Stimulated activated naive CD8-positive, alpha-beta T cell treated with anti-CD3 and anti-CD28 coated beads, Interleukin-15, amount 100 ng/mL, for 72 hours (primary cell): ENCODE results near the gene UGT1A5.

Source experiments
- ATAC-seq: fragments of 150-1000 bp; cut with Tn5 transposase; 2 replicates; pipeline ENCODE4 v1.10.0; 2021; ENCODE audit warnings: mild to moderate bottlenecking, moderate library complexity
- DNase-seq, 2 donors: peaks; one replicate each; pipeline ENCODE4 v3.0.0; 2021 to 2022
- H3K27ac Mint-ChIP-seq, 2 donors: one replicate each; pipeline ENCODE4 v1.8.0; 2022; ENCODE audit warnings: mild to moderate bottlenecking in 2 of 2, mixed read lengths in 2 of 2, moderate library complexity in 2 of 2
- H3K27me3 Mint-ChIP-seq: one replicate; pipeline ENCODE4 v1.8.0; 2022; ENCODE audit warnings: mixed read lengths
- H3K4me1 Mint-ChIP-seq: one replicate; pipeline ENCODE4 v1.8.0; 2022; ENCODE audit warnings: mild to moderate bottlenecking, mixed read lengths
- H3K4me3 Mint-ChIP-seq, 2 donors: one replicate each; pipeline ENCODE4 v1.8.0; 2022; ENCODE audit warnings: mild to moderate bottlenecking in 2 of 2, mixed read lengths in 2 of 2, moderate library complexity in 1 of 2
- H3K9me3 Mint-ChIP-seq, 2 donors: one replicate each; pipeline ENCODE4 v1.8.0; 2022; ENCODE audit warnings: mixed read lengths in 2 of 2

The UGT1A5 gene

GRCh38 chr2:233779722-233780121 is 67.0 kb downstream of the UGT1A5 start:
- Mint-ChIP-seq H3K4me3 (no peak overlapping the region), H3K27me3 (peaks cover 37% of the 10 kb centered on the region), H3K27ac (no peak overlapping the region), H3K9me3 (peaks cover 3 to 37% of the 10 kb centered on the region in 2 donors), H3K4me1 (no peaks in the 10 kb centered on the region)
- DNase-seq (no peak), ATAC-seq (no peak)

GRCh38 chr2:233780771-233781170 is 68.1 kb downstream of the UGT1A5 start:
- DNase-seq, result no peak
- no peak for ATAC-seq
- no peak overlapping the region for H3K4me3 Mint-ChIP-seq
- no peaks in the 10 kb centered on the region for H3K4me1 Mint-ChIP-seq
- no peak overlapping the region for H3K27ac Mint-ChIP-seq
- peaks cover 35% of the 10 kb centered on the region for H3K27me3 Mint-ChIP-seq
- H3K9me3 Mint-ChIP-seq, result peaks cover 7 to 35% of the 10 kb centered on the region in 2 donors

GRCh38 chr2:233789554-233789953 is 76.8 kb downstream of the UGT1A5 start:
- no peak for DNase-seq
- no peak for ATAC-seq
- H3K27ac Mint-ChIP-seq, result no peak overlapping the region
- peaks cover 15% of the 10 kb centered on the region for H3K27me3 Mint-ChIP-seq
- peaks cover 14 to 15% of the 10 kb centered on the region in 2 donors for H3K9me3 Mint-ChIP-seq
- H3K4me1 Mint-ChIP-seq, result no peaks in the 10 kb centered on the region
- no peak overlapping the region for H3K4me3 Mint-ChIP-seq

GRCh38 chr2:233791151-233791882 is 78.6 kb downstream of the UGT1A5 start:
- H3K27ac Mint-ChIP-seq, result peak overlapping the region in 1 of 2 donors; percentile 10
- no peaks in the 10 kb centered on the region for H3K4me1 Mint-ChIP-seq
- H3K9me3 Mint-ChIP-seq, result peaks cover 2 to 3% of the 10 kb centered on the region in 2 donors
- peaks cover under 1% of the 10 kb centered on the region for H3K27me3 Mint-ChIP-seq
- ATAC-seq (no peak), DNase-seq (no peak)
- no peak overlapping the region for H3K4me3 Mint-ChIP-seq

GRCh38 chr2:233791883-233792329 is 79.2 kb downstream of the UGT1A5 start:
- Mint-ChIP-seq H3K4me3 (no peak overlapping the region), H3K4me1 (no peaks in the 10 kb centered on the region), H3K9me3 (no peaks in the 10 kb centered on the region), H3K27ac (no peak overlapping the region), H3K27me3 (no peaks in the 10 kb centered on the region)
- DNase-seq, result no peak
- ATAC-seq, result no peak

- Mint-ChIP-seq H3K27me3 (no peaks in the 10 kb centered on the region), H3K27ac (peak overlapping the region in 1 of 2 donors; percentile 36), H3K9me3 (no peaks in the 10 kb centered on the region), H3K4me3 (no peak overlapping the region), H3K4me1 (no peaks in the 10 kb centered on the region)
- ATAC-seq, result no peak
- no peak for DNase-seq
Measured at GRCh38 chr2:233792720-233793119, 80.0 kb downstream of the UGT1A5 start.

- Mint-ChIP-seq H3K27ac (no peak overlapping the region), H3K4me3 (no peak overlapping the region), H3K9me3 (no peaks in the 10 kb centered on the region), H3K4me1 (no peaks in the 10 kb centered on the region), H3K27me3 (peaks cover 2% of the 10 kb centered on the region)
- no peak for DNase-seq
- ATAC-seq, result no peak
Measured at GRCh38 chr2:233793465-233794127, 80.9 kb downstream of the UGT1A5 start.

- no peak for DNase-seq
- peaks cover 8% of the 10 kb centered on the region for H3K27me3 Mint-ChIP-seq
- no peaks in the 10 kb centered on the region for H3K9me3 Mint-ChIP-seq
- peak overlapping the region in 1 of 2 donors; percentile 45 for H3K27ac Mint-ChIP-seq
- ATAC-seq, result no peak
- no peak overlapping the region for H3K4me3 Mint-ChIP-seq
- H3K4me1 Mint-ChIP-seq, result no peaks in the 10 kb centered on the region
Measured at GRCh38 chr2:233794128-233794658, 81.5 kb downstream of the UGT1A5 start.

GRCh38 chr2:233795735-233796171 is 83.0 kb downstream of the UGT1A5 start:
- ATAC-seq (no peak), DNase-seq (no peak)
- Mint-ChIP-seq H3K9me3 (no peaks in the 10 kb centered on the region), H3K4me3 (no peak overlapping the region), H3K27ac (no peak overlapping the region), H3K27me3 (peaks cover 11% of the 10 kb centered on the region), H3K4me1 (no peaks in the 10 kb centered on the region)

GRCh38 chr2:233796254-233796653 is 83.5 kb downstream of the UGT1A5 start:
- ATAC-seq (no peak), DNase-seq (peak in 1 of 2 donors; percentile 4)
- Mint-ChIP-seq H3K9me3 (no peaks in the 10 kb centered on the region), H3K4me1 (peaks cover 4% of the 10 kb centered on the region), H3K4me3 (no peak overlapping the region), H3K27ac (no peak overlapping the region), H3K27me3 (peaks cover 11% of the 10 kb centered on the region)

GRCh38 chr2:233798335-233799086 is 85.8 kb downstream of the UGT1A5 start:
- peak overlapping the region in 1 of 2 donors; percentile 10 for H3K27ac Mint-ChIP-seq
- no peak for ATAC-seq
- peaks cover 25% of the 10 kb centered on the region for H3K27me3 Mint-ChIP-seq
- no peak for DNase-seq
- peaks cover 9% of the 10 kb centered on the region for H3K4me1 Mint-ChIP-seq
- no peaks in the 10 kb centered on the region for H3K9me3 Mint-ChIP-seq
- no peak overlapping the region for H3K4me3 Mint-ChIP-seq

GRCh38 chr2:233799087-233799665 is 86.5 kb downstream of the UGT1A5 start:
- DNase-seq, result peak in 1 of 2 donors; percentile 4

GRCh38 chr2:233799716-233800115 is 87.0 kb downstream of the UGT1A5 start:
- H3K27ac Mint-ChIP-seq, result peak overlapping the region in 1 of 2 donors; percentile 57
- peaks cover 9% of the 10 kb centered on the region for H3K4me1 Mint-ChIP-seq
- no peak overlapping the region for H3K4me3 Mint-ChIP-seq
- no peaks in the 10 kb centered on the region for H3K9me3 Mint-ChIP-seq
- no peak for DNase-seq
- ATAC-seq, result no peak
- peaks cover 37% of the 10 kb centered on the region for H3K27me3 Mint-ChIP-seq

More at GRCh38 chr2:233799087-233799665, 86.5 kb downstream of the UGT1A5 start:
- ATAC-seq, result no peak
- peaks cover 9% of the 10 kb centered on the region for H3K4me1 Mint-ChIP-seq
- H3K27me3 Mint-ChIP-seq, result peaks cover 31% of the 10 kb centered on the region
- H3K9me3 Mint-ChIP-seq, result no peaks in the 10 kb centered on the region
- no peak overlapping the region for H3K4me3 Mint-ChIP-seq
- H3K27ac Mint-ChIP-seq, result no peak overlapping the region

GRCh38 chr2:233800208-233800607 is 87.5 kb downstream of the UGT1A5 start:
- ATAC-seq, result no peak
- H3K4me3 Mint-ChIP-seq, result no peak overlapping the region
- H3K4me1 Mint-ChIP-seq, result peaks cover 9% of the 10 kb centered on the region
- peak in 1 of 2 donors; percentile 4 for DNase-seq
- H3K27ac Mint-ChIP-seq, result no peak overlapping the region
- no peaks in the 10 kb centered on the region for H3K9me3 Mint-ChIP-seq
- H3K27me3 Mint-ChIP-seq, result peaks cover 42% of the 10 kb centered on the region
